WI38 (cell line): ENCODE measurements around the gene FOLR1.

Experiments
- H3K4me3 ChIP-seq: 2 replicates; pipeline ENCODE4 v1.5.1; 2011; ENCODE audit warnings: low read depth, mild to moderate bottlenecking, control low read depth, low read length
- TF ChIP-seq, protein P1 (sequence below): IDR thresholded peaks from 2 replicates; pipeline ENCODE4 v1.5.1; 2012; ENCODE audit warnings: low read depth, mild to moderate bottlenecking, control low read depth, low read length

The FOLR1 gene

DNA sequence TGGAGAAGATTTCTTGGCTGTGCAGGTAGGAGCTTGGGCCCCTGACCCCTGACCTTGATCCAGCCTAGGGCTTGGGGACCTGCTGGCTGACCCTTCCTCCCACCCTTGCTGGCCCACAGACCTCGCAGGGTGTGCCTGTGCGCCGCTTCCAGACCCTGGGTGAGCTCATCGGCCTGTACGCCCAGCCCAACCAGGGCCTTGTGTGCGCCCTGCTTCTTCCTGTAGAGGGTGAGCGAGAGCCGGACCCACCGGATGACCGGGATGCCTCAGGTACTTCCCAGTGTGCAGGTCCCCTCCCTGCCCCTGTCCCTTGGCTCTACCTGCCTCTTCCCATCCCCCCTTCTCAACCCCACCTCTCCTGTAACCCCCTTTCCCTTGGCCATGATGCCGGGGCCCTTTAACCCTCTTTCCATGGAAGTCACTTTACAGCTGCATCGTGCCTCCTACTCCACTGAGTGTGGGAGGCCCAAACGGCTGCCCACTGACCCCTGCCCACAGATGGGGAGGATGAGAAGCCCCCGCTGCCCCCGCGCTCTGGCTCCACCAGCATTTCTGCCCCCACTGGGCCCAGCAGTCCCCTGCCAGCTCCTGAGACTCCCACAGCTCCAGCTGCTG is 36.4 kb downstream of the FOLR1 start:
- H3K4me3 ChIP-seq: no peak overlapping the region
- TF ChIP-seq, protein P1, sequence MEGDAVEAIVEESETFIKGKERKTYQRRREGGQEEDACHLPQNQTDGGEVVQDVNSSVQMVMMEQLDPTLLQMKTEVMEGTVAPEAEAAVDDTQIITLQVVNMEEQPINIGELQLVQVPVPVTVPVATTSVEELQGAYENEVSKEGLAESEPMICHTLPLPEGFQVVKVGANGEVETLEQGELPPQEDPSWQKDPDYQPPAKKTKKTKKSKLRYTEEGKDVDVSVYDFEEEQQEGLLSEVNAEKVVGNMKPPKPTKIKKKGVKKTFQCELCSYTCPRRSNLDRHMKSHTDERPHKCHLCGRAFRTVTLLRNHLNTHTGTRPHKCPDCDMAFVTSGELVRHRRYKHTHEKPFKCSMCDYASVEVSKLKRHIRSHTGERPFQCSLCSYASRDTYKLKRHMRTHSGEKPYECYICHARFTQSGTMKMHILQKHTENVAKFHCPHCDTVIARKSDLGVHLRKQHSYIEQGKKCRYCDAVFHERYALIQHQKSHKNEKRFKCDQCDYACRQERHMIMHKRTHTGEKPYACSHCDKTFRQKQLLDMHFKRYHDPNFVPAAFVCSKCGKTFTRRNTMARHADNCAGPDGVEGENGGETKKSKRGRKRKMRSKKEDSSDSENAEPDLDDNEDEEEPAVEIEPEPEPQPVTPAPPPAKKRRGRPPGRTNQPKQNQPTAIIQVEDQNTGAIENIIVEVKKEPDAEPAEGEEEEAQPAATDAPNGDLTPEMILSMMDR: no peak

DNA sequence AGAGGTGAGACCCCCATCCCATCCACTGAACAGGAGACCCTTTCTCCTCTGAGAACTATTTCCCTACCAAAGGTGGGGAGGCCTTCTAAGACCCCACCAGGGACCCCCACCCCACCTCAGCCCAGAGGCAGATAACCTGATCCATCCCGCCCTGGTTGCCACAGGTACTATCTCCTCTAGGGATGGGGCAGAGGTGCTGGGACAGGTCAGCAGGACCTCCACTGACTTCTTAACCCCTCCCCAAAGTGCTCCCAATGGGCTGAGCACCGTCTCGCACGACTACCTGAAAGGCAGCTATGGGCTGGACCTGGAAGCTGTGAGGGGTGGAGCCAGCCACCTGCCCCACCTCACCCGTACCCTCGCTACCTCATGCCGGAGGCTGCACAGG is 36.9 kb downstream of the FOLR1 start:
- TF ChIP-seq, protein P1: no peak
- H3K4me3 ChIP-seq: no peak overlapping the region

DNA sequence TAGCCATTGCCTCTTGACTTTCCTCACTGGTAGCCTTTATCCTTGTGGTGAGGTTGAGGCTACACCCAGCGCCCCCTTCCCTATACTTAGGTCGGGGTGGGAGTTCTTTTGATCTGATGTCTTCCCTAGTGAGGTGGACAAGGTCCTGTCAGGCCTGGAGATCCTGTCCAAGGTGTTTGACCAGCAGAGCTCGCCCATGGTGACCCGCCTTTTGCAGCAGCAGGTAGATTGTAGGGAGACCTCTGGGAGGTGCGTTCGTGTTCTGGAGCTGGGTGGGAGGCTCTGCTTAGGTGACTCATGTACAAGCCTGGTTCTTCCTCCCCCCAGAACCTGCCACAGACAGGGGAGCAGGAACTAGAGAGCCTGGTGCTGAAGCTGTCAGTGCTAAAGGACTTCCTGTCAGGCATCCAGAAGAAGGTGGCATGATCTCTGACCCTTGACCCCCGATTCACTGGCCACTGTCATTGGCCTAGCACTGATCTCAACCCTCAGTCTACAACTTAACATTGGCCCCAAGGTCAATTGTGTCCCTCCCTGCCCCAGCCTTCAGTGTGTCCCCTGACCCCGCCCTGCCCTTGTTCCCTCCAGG is 37.5 kb downstream of the FOLR1 start:
- TF ChIP-seq, protein P1: no peak

DNA sequence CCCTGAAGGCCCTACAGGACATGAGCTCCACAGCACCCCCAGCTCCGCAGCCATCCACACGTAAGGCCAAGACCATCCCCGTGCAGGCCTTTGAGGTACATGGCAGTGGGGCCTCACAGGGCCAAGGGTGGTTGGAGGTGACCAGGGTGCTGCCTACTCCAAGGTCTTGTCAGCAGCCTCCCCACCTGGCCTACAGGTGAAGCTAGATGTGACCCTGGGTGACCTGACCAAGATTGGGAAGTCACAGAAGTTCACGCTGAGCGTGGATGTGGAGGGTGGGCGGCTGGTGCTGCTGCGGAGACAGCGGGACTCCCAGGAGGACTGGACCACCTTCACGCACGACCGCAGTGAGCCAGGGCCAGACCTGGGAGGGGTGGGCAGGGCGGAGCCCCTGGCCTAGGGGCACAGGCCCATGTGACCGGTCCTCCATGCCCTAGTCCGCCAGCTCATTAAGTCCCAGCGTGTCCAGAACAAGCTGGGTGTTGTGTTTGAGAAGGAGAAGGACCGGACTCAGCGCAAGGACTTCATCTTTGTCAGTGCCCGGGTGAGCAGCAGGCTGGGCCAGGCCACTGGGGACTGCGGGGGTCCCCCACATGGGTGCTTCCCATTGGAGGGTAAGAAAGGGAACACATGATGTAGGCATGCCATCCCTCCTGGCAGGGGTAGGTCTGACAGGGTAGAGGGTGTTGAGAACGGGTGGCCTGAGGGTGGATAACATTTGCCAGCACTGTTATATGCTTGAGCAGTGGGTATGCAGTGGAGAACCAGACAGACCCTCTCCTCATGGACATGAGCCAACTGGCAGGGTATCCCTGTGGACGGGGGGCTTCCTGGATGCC is 38.2 kb downstream of the FOLR1 start:
- TF ChIP-seq, protein P1: no peak

More for the DNA sequence above, 37.5 kb downstream of the FOLR1 start:
- no peak overlapping the region for H3K4me3 ChIP-seq

DNA sequence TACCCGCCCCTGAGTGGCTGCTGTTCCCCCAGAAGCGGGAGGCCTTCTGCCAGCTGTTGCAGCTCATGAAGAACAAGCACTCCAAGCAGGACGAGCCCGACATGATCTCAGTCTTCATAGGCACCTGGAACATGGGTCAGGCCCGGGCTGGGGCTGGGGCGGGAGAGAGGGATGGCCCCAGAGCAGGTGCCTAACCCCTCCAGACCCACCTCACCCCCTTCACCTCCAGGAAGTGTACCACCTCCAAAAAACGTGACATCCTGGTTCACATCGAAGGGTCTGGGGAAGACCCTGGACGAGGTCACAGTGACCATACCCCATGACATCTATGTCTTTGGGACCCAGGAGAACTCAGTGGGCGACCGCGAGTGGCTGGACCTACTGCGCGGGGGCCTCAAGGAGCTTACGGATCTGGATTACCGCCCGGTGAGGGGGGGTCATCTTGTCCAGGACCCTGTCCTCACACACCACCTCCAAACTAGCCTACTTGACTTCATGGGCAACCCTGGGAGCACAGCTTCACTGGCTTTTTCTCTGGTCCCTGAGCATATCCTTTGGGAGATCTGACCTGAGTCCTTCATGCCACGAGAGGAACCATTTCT is 38.9 kb downstream of the FOLR1 start:
- H3K4me3 ChIP-seq: no peak overlapping the region
- TF ChIP-seq, protein P1: no peak

More for the DNA sequence above, 38.2 kb downstream of the FOLR1 start:
- H3K4me3 ChIP-seq: no peak overlapping the region

DNA sequence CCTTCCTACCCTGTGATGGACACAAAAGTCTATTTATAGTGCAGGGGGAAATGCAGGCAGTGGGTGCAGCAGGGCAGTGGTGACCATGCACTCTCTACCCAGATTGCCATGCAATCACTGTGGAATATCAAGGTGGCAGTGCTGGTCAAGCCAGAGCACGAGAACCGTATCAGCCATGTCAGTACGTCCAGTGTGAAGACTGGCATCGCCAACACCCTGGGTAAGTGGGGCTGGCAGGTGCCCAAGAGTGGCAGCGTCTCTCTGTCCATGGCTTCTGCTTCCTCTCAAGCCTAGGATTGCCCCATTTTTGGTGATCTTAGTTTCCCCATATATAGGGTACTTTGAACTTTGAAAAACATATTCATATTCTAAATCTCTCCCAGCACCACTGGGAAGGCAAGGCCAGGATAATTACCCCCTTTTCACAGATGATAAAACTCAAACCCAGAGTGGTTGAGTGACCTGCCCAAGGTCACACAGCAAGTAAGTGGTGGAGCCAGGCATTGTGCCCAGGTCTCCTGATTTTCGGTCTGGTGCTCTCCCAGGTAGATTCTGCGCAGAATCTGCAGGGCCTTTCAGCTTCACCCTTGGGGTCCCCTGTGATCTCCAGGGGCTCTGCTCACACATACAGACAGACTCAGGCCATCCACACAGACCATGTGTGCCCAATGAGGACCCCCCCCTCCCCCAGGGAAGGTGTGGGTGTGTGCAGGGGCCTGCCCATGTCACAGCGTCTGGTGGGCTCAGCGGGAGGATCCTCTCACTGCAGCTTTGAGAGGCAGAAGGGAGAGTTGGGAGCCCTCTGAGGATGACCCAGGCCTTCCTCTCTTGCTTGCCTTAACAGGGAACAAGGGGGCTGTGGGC is 39.7 kb downstream of the FOLR1 start:
- no peak overlapping the region for H3K4me3 ChIP-seq
- TF ChIP-seq, protein P1: no peak
